ENCODE results near the gene FAM107B.

FAM107B gene

GRCh38 chr10:14486777-14487487 lies 287.8 kb downstream of the FAM107B start:
- no peak for DNase-seq

- DNase-seq, result no peak
Observed at GRCh38 chr10:14485986-14486385, 288.7 kb downstream of the FAM107B start.

DNA sequence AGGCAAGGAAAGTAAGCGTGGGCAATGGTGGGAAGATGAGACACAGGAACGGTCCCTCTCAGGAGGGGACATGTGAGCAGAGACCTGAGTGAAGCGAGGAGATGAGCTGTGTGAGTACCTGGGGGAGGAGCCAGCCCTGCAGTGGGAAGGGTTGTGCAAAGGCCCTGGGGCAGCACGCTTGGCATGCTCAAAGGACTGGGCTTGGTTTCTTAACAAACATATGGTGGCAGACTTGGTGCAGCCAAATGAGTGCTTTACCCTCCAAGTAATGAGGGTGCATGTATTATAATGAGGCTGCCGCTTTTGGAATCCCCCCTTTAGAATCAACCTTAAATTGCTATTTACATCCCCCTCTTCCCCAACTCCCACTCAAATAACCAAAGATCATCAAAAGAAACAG lies 291.3 kb downstream of the FAM107B start:
- no peak for DNase-seq

GRCh38 chr10:14481752-14482151 lies 292.9 kb downstream of the FAM107B start:
- no peak for DNase-seq

GRCh38 chr10:14481014-14481413 lies 293.7 kb downstream of the FAM107B start:
- DNase-seq, result no peak

- peak; percentile 81 for DNase-seq
Observed at GRCh38 chr10:14478604-14479003, 296.1 kb downstream of the FAM107B start.

DNA sequence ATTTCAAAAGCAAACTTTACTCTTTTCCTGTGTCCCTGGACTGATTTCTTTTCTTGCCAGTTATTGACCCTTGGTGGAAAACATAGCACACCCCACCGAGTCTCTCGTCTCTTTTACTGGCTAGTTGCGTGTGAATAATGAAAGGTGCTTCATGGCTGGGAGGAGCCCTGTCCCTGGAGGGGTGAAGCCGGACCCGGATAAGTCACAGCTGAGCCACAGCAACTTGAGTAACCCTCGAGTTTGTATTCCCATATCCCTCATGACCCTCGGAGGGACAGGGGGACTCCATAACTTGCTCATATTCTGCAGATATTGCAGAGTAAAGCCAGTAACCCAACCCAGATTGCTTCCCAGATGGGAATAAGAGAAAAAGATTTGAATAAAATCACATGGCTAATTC lies 296.5 kb downstream of the FAM107B start:
- DNase-seq, result no peak

DNA sequence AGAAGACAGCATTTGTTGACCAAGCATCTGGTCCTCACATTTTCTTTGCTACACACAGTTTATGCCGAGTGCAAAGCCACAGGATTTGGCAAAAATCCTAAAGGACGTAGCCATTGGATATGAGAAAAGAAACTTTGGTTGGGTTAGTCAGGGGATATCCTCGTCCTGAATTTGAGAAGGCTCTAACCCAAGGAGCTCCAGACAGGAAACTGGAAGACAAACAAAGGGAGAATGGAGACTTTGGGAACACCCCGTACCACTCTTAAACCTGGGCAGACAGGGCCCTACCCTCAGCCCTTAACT lies 297.3 kb downstream of the FAM107B start:
- peak; percentile 87 for DNase-seq

DNA sequence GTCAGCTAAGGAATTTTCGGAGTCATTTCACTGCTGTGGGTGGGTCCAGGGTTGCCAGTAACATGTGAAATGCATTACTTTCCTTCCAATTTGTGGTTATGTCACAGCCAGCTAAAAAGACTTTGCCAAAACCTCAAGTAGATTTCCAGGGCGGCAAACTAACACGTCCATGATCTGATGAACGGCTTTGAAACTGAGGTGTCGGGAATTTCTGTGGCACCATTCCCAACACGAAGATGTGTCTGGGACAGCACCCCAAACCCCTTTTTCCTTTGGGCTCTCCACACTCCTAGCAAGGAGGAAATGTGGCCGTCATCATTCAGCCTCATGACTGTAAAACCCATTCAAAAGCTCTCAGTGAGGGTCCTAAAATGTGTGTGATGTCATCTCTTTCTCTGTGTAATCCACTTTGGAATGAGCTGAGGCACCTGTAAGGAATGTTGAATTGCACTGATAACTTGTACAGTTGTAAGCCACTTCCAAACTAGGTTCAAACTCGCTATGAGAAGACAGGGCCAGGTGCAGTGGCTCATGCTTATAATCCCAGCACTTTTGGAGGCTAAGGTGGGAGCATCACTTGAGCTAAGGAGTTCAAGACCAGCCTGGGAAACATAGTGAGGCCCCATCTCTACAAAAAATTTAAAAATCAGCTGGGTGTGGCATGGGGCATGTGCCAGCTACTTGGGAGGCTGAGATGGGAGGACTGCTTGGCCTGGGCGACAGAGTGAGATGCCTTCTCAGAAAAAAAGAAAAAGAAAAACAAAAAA lies 297.9 kb downstream of the FAM107B start:
- peak; percentile 86 for DNase-seq

- no peak for DNase-seq
Observed at GRCh38 chr10:14476006-14476405, 298.7 kb downstream of the FAM107B start.

- no peak for DNase-seq
Observed at GRCh38 chr10:14474656-14475055, 300.0 kb downstream of the FAM107B start.

DNA sequence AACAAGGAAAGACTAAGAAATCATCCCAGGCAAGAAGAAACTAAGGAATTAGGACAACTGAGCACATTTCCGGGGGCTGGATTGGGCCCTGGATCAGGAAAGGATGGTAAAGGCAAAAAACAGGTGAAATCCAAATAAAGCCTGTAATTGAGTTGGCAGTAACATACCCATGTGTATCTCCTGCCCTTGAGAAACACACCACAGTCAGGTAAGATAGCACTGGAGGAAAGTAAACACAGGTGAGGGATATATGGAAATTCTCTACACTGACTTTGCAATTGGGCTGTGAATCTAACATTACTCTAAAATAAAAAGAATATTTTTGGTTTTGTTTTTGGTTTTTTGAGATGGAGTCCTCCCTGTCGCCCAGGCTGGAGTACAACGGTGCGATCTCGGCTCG lies 303.8 kb downstream of the FAM107B start:
- DNase-seq, result no peak

DNA sequence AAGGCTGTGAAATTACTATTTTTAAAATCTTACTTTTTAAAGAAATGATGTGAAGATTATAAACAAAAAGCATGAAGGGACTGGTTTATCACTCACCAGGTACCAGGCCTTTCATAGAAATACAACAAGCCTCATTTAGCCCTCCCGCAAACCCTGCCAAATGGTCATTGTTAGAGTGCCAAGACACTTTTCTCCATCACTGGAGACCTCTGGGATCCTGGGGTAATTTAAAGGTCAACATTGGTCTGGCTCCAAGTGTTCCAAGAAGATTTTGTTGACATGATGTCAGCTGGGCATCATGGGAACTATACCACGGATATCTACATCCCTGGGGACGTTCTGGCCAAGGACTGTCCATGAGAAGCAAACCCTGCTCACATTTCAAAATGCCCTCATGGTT lies 306.0 kb downstream of the FAM107B start:
- DNase-seq, result no peak
